ENCODE measurements around the gene WRAP73.

- no peak for TF ChIP-seq CTCF (IDR thresholded peaks at IDR 0.05)
- no peak for TF ChIP-seq POLR2A (IDR thresholded peaks at IDR 0.05)
- TF ChIP-seq EP300 (IDR thresholded peaks at IDR 0.05), result no peak
- no peak for TF ChIP-seq POLR2AphosphoS5 (IDR thresholded peaks at IDR 0.05)
Observed at GRCh38 chr1:3588395-3588794, 61.5 kb downstream of the WRAP73 start.
